GM19463 (cell line): ENCODE results near the gene CACNA1A.
"Not testable (repeated sequence)": the region's sequence is repeated elsewhere in the genome, so short reads cannot be mapped to it uniquely, and the experiment has no call there.

Experiments
- ATAC-seq: cut with Tn5 transposase; IDR thresholded peaks from one replicate; pipeline ENCODE4 v1.9.1; 2021; ENCODE audit warnings: mild to moderate bottlenecking, moderate library complexity; ENCODE audit not compliant: unreplicated experiment

The CACNA1A gene

GRCh38 chr19:13207846-13208671, 298.2 kb downstream of the CACNA1A start:
- no peak for ATAC-seq

GRCh38 chr19:13207237-13207845, 298.9 kb downstream of the CACNA1A start:
- ATAC-seq: no peak

- no peak for ATAC-seq
Observed at GRCh38 chr19:13206587-13206986, 299.7 kb downstream of the CACNA1A start.

GRCh38 chr19:13202112-13202511, 304.2 kb downstream of the CACNA1A start:
- not testable (repeated sequence) for ATAC-seq

- no peak for ATAC-seq
Observed at GRCh38 chr19:13198634-13199033, 307.6 kb downstream of the CACNA1A start.

GRCh38 chr19:13195678-13196077, 310.6 kb downstream of the CACNA1A start:
- no peak for ATAC-seq

- no peak for ATAC-seq
Observed at GRCh38 chr19:13190781-13191540, 315.3 kb downstream of the CACNA1A start.

GRCh38 chr19:13189600-13189999, 316.7 kb downstream of the CACNA1A start:
- no peak for ATAC-seq

- ATAC-seq: no peak
Observed at GRCh38 chr19:13187419-13187818, 318.9 kb downstream of the CACNA1A start.

- not testable (repeated sequence) for ATAC-seq
Observed at GRCh38 chr19:13186688-13187087, 319.6 kb downstream of the CACNA1A start.

GRCh38 chr19:13185763-13186657, 320.3 kb downstream of the CACNA1A start:
- not testable (repeated sequence) for ATAC-seq

- ATAC-seq: not testable (repeated sequence)
Observed at GRCh38 chr19:13184926-13185325, 321.4 kb downstream of the CACNA1A start.

GRCh38 chr19:13181747-13182388, 324.4 kb downstream of the CACNA1A start:
- ATAC-seq: peak; percentile 42

- ATAC-seq: not testable (repeated sequence)
Observed at GRCh38 chr19:13178291-13178690, 328.0 kb downstream of the CACNA1A start.

- ATAC-seq: not testable (repeated sequence)
Observed at GRCh38 chr19:13177584-13177983, 328.7 kb downstream of the CACNA1A start.

- ATAC-seq: no peak
Observed at GRCh38 chr19:13176345-13176744, 329.9 kb downstream of the CACNA1A start.

- ATAC-seq: no peak
Observed at GRCh38 chr19:13173139-13173737, 333.0 kb downstream of the CACNA1A start.

- ATAC-seq: no peak
Observed at GRCh38 chr19:13172346-13173138, 333.7 kb downstream of the CACNA1A start.

GRCh38 chr19:13171146-13171545, 335.1 kb downstream of the CACNA1A start:
- ATAC-seq: no peak
